T-helper 2 cell treated with Interferon-gamma antibody and Interleukin-4, amounts not matched to agents 5 μg/mL and 100 μg/mL, for 36 hours (primary cell): Measurements from ENCODE around the gene NSUN3.
"Not testable (repeated sequence)": the region's sequence is repeated elsewhere in the genome, so short reads cannot be mapped to it uniquely, and the experiment has no call there.

Experiments
- DNase-seq: peaks from one replicate; pipeline ENCODE4 v3.0.0; 2021; ENCODE audit warnings: low spot score
- H3K27ac Mint-ChIP-seq: one replicate; pipeline ENCODE4 v1.8.0; 2021; ENCODE audit warnings: mild to moderate bottlenecking, mixed read lengths
- H3K27me3 Mint-ChIP-seq: one replicate; pipeline ENCODE4 v1.8.0; 2021; ENCODE audit warnings: low read depth, mixed read lengths
- H3K36me3 Mint-ChIP-seq: one replicate; pipeline ENCODE4 v1.8.0; 2021; ENCODE audit warnings: low read depth, mixed read lengths
- H3K4me1 Mint-ChIP-seq: one replicate; pipeline ENCODE4 v1.8.0; 2021; ENCODE audit warnings: low read depth, mixed read lengths
- H3K4me3 Mint-ChIP-seq: one replicate; pipeline ENCODE4 v1.8.0; 2022; ENCODE audit warnings: mild to moderate bottlenecking, moderate library complexity, mixed read lengths
- H3K9me3 Mint-ChIP-seq: one replicate; pipeline ENCODE4 v1.8.0; 2021; ENCODE audit warnings: mixed read lengths

The NSUN3 gene

DNA sequence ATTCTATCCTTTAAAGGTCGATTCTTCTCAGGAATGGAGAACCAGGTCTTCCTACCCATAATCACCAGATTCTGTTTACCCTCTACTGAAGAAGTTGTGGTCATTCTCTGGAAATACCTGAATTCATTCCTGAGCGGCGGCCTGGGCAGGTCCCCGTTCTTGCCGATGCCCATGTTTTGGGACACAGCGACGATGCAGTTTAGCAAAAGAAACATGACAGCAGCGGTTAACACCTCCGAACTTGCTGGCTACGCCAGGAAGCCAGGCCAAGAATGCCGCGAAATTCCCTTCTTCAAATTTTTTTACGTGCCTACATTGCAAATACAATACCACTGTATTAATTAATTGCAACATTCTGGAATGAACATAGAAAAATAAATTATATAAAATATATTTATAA, 1.6 kb upstream of the NSUN3 start:
- H3K36me3 Mint-ChIP-seq = peaks cover 50% of the 10 kb centered on the region
- no peak overlapping the region for H3K4me3 Mint-ChIP-seq
- H3K9me3 Mint-ChIP-seq = no peaks in the 10 kb centered on the region
- no peaks in the 10 kb centered on the region for H3K27me3 Mint-ChIP-seq
- H3K4me1 Mint-ChIP-seq = peaks cover 31% of the 10 kb centered on the region
- H3K27ac Mint-ChIP-seq = no peak overlapping the region
- DNase-seq = no peak

DNA sequence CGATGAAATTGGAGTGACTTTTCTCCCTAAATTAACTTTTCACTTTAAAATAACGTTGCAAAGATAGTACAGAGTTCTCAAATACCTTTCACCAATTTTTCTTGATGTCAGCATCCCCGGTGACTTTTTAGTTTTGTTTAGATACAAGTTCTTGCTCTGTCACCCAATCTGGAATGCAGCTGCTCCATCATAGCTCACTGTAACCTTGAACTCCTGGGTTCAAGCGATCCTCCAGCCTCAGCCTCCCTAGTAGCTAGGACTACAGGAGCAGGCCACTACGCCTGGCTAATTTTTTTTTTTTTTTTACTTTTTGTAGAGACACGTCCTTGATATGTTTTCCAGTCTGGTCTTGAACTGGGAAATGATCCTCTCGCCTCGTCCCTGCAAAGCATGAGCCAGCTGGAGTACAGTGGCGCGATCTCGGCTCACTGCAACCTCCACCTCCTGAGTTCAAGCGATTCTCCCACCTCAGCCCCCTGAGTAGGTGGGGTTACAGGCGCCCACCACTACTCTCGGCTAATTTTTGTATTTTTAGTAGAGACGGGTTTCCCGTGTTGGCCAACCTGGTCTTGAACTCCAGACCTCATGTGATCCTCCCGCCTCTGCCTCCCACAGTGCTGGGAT, 747 bp downstream of the NSUN3 start:
- Mint-ChIP-seq H3K4me1 (peaks cover 33% of the 10 kb centered on the region), H3K4me3 (peak overlapping the region; percentile 98), H3K9me3 (peaks cover 9% of the 10 kb centered on the region), H3K27ac (peak overlapping the region; percentile 99), H3K27me3 (no peaks in the 10 kb centered on the region), H3K36me3 (peaks cover 61% of the 10 kb centered on the region)
- no peak for DNase-seq

DNA sequence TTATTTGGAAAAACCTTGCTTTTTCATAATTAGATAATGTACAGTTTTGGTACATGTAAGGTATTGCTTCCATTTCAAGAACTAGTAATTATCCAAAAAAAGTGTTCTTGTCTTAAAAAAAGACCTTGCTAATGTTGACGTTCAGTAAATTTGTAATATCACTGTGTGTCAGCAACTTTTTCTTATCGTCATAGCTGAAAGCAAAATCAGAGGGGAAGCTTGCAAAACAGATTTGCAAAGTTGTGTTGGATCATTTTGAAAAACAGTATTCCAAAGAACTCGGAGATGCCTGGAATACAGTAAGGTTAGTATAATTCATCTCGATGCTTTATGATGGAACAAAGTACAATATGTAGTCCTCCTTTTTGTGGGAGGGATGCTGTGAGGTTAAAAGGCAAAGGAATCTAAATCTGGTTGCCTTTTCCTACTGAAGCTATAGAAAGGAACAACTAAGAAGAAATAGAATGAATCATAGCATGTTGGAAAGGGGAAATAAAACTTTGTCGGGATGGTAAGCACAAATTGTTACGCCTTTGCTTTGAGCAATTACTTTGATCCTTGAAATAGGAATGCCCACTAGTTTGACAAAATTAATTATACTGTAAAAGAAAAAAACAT, 1.5 kb downstream of the NSUN3 start:
- no peak for DNase-seq
- H3K27ac Mint-ChIP-seq = peak overlapping the region; percentile 99
- peaks cover 9% of the 10 kb centered on the region for H3K9me3 Mint-ChIP-seq

DNA sequence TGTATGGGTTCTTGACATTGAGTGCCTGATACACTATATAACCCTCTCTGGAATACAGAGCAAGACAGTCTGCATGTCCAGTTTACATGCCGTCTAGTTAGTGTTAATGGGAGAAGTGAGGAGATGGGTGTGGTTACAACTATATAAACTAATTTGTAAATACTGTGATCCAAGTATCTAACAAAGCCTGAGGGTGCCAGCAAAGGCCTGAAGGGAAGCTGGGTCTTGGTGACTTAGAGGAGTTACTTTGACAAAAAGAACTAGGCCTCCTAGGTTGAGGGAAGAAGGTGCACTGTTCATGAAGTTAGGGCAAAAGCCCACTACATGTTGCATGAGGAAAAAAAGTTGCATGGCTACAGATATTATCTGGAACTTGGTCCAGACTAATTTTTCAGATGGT, 2.3 kb downstream of the NSUN3 start:
- no peaks in the 10 kb centered on the region for H3K27me3 Mint-ChIP-seq
- no peak for DNase-seq
- H3K36me3 Mint-ChIP-seq = peaks cover 53% of the 10 kb centered on the region
- peaks cover 9% of the 10 kb centered on the region for H3K9me3 Mint-ChIP-seq
- peaks cover 43% of the 10 kb centered on the region for H3K4me1 Mint-ChIP-seq
- H3K4me3 Mint-ChIP-seq = peak overlapping the region; percentile 98
- peak overlapping the region; percentile 26 for H3K27ac Mint-ChIP-seq

More for the DNA sequence above, 1.5 kb downstream of the NSUN3 start:
- H3K36me3 Mint-ChIP-seq = peaks cover 56% of the 10 kb centered on the region
- peaks cover 40% of the 10 kb centered on the region for H3K4me1 Mint-ChIP-seq
- H3K27me3 Mint-ChIP-seq = no peaks in the 10 kb centered on the region
- peak overlapping the region; percentile 98 for H3K4me3 Mint-ChIP-seq

DNA sequence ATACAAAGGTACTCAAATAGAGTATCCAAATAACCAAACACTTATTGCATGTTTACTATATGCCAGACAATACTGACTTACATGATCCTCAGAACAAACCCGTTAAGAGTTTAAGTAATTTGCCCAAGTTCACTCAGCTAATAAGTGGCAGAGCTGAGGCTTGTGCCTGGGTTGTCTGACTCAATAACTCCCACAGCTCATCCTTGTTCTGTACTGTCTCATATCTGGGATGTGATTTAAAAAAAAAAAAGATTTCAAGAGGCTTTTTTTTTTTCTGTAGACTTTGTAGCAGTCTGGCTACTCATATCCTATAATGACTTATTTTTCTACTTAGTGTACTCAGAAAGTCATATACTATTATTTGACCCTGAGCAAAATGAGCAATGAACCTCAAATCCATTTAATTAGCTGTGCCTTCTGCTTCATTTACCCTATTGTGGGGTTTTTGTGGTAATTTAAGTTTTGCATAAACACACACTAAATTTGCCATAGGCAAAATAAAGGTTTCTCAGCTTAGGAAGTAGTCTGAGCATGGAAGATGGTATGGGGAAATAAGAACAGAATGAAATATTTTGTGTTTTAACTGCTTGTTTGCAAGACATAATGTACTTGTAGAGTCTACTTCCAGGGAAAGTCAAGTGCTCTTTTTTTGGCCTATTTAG, 3.1 kb downstream of the NSUN3 start:
- no peak for DNase-seq
- H3K4me1 Mint-ChIP-seq = peaks cover 49% of the 10 kb centered on the region
- no peaks in the 10 kb centered on the region for H3K27me3 Mint-ChIP-seq
- H3K9me3 Mint-ChIP-seq = peaks cover 9% of the 10 kb centered on the region
- peaks cover 45% of the 10 kb centered on the region for H3K36me3 Mint-ChIP-seq
- H3K27ac Mint-ChIP-seq = no peak overlapping the region
- H3K4me3 Mint-ChIP-seq = peak overlapping the region; percentile 3

DNA sequence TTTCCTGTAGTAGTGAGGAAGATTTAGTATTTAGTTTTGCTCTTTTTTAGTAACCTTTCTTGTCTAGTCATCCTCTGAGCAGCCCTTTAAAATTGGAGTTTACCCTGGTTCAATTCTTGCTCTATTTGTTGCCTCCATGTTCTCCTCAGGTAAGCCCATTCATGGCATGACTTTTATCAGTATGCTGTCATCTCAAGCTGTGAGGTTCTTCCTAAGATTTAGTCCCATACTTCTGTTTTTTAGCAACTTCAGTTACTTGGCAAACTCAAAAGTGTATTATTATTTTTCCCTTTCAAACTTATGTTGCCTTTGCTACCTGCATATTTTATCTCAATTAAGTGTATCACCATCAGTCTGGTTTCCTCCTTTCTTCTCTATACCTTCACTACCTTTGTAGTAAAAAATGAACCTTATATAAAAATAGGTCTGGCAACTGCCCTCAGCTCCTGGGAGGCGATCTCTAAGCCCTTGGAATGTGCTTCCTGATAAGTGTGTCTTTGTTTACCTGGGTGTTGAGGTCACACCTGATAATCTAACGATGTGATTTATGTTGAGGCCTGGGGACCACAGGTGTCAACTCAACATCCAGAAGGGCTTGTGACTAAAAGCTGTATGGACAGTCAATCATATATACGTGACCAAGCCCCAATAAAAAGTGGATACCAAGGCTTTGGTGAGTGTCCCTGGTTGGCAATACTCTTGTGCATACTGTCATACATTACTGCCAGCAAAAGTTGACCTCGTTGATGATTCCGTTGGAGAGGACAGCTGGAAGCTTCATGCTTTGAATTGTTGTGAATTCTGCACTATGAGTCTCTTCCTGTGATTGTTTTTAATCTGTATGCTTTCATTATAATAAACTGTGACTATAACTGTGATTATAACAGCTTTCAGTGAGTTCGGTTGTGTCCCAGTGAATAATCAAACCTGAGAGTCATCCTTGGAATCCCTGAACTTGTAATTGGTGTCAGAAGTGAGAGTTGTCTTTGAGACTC, 3.9 kb downstream of the NSUN3 start:
- no peaks in the 10 kb centered on the region for H3K27me3 Mint-ChIP-seq
- H3K4me1 Mint-ChIP-seq = peaks cover 58% of the 10 kb centered on the region
- no peak overlapping the region for H3K27ac Mint-ChIP-seq
- DNase-seq = no peak
- peak overlapping the region; percentile 3 for H3K4me3 Mint-ChIP-seq
- H3K36me3 Mint-ChIP-seq = peaks cover 46% of the 10 kb centered on the region
- peaks cover 9% of the 10 kb centered on the region for H3K9me3 Mint-ChIP-seq

DNA sequence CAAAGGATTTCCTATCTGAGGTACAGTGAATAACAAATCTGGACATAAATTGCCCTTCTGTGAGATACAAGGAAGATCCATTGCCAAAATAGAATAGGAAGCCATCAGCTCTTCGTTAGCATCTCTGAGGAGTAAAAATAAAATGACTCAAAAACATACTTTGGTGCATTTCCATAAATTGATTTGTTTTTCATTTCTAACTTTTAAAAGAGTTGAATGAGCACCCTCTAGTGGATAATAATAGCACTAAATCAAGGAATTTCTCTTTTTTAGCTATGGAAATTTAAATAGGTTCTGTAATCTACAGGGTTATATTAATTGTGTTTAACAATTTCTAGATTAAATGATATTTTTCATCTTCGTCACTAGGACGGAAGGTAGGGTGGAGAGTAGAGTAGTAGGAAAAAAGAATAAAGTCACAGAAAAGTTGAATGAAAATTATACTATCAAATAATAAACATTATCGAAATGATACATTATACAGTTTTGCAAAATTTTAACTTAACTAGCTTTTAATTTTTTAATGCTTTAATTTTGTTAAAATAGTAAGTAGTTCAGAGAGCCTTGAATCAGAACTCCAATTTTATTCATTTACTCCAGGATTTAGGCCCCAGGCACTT, 6.4 kb downstream of the NSUN3 start:
- H3K4me3 Mint-ChIP-seq = peak overlapping the region; percentile 14
- H3K4me1 Mint-ChIP-seq = peaks cover 69% of the 10 kb centered on the region
- peaks cover 60% of the 10 kb centered on the region for H3K36me3 Mint-ChIP-seq
- peaks cover 9% of the 10 kb centered on the region for H3K9me3 Mint-ChIP-seq
- H3K27ac Mint-ChIP-seq = peak overlapping the region; percentile 38
- no peak for DNase-seq
- H3K27me3 Mint-ChIP-seq = no peaks in the 10 kb centered on the region

DNA sequence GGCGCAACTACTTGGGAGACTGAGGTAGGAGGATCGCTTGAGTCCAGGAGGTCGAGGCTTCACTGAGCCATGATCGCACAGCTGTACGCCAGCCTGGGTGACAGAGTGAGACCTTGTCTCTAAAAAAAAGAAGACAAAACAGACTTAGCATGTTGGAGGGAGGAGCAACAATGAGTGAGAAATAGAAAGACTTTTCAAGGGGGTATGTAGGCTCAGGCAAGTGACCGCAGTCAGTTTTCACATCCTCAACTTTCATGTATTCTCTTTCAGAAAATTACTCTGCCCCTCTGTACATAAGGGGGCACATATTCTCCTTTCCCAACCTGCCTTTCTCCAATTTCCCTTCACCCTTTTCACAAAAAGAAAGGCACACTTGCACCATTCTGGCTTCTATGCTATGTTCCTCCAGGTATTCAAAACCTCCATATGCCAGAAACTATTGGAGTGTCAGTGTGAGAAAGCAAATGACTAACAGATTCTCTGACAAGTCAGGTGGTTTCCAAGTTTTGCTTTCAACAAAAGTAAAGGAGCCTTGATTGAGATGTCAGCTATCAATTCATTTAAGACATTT, 7.6 kb downstream of the NSUN3 start:
- H3K27ac Mint-ChIP-seq = no peak overlapping the region
- no peaks in the 10 kb centered on the region for H3K27me3 Mint-ChIP-seq
- no peak overlapping the region for H3K4me3 Mint-ChIP-seq
- no peak for DNase-seq
- peaks cover 63% of the 10 kb centered on the region for H3K4me1 Mint-ChIP-seq
- peaks cover 9% of the 10 kb centered on the region for H3K9me3 Mint-ChIP-seq
- H3K36me3 Mint-ChIP-seq = peaks cover 60% of the 10 kb centered on the region

DNA sequence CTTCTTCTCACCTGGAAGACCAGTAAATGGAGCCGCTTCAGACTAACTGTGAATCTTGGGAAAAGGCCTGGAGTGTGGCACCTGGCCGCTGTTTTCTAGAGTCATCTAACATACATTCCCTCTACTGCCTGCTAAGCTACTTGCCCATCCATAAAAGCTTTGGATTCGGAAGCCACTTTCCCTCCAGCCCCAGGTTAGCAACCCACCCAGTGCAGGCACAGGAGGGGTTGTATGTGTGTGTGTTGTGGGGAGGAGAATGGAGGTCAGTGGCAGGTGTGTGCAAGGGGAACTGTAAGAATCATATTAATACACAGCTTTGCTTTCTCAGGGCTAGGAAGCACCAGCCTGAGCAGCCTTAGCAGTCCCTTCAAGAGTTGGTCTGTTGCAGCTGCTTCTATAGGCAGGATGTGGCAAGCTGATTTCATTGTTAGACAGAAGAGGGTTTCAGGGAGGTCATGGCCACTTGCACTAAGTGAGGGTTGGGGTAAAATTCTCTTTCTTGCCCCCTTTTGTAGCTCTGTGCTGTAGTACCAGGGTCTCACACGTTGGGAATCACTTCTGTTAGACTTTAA, 8.9 kb downstream of the NSUN3 start:
- peaks cover 7% of the 10 kb centered on the region for H3K9me3 Mint-ChIP-seq
- DNase-seq = peak; percentile 22
- H3K4me3 Mint-ChIP-seq = peak overlapping the region; percentile 63
- peaks cover 61% of the 10 kb centered on the region for H3K36me3 Mint-ChIP-seq
- peak overlapping the region; percentile 82 for H3K27ac Mint-ChIP-seq
- peaks cover 53% of the 10 kb centered on the region for H3K4me1 Mint-ChIP-seq
- H3K27me3 Mint-ChIP-seq = no peaks in the 10 kb centered on the region

DNA sequence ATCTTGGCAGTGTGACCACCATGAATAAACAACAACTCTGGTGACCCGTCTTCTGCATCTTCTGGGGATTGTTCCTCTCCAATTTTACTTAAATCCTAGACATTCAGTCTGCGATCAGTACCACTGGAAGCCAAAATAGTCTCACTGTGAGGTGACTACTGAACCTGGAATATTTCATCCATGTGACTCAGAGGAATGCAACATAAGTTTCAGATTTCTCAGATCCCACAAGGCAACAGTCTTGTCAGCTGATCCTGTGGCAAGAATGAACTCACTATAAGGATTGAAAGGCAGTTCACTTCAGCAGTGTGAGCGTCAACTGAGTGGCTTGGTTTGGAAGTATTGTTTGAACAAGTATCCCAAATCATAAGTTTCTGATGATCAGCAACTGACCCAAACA, 13.2 kb downstream of the NSUN3 start:
- Mint-ChIP-seq H3K4me1 (peaks cover 52% of the 10 kb centered on the region), H3K27me3 (no peaks in the 10 kb centered on the region), H3K9me3 (no peaks in the 10 kb centered on the region), H3K27ac (no peak overlapping the region), H3K4me3 (no peak overlapping the region), H3K36me3 (peaks cover 65% of the 10 kb centered on the region)
- no peak for DNase-seq

DNA sequence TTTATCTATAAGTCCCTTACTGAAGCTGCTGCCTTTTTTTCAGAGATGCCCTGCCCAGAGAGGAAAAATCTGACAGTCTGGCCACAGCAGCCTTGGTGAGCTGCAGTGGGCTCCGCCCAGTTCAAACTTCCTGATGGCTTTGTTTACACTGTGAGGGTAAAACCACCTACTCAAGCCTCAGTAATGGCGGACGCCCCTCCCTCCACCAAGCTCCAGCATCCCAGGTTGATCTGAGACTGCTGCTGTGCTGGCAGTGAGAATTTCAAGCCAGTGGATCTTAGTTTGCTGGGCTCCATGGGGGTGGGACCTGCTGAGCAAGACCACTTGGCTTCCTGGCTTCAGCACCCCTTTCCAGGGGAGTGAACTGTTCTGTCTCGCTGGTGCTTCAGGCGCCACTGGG, 17.7 kb downstream of the NSUN3 start:
- peak overlapping the region; percentile 43 for H3K27ac Mint-ChIP-seq
- H3K27me3 Mint-ChIP-seq, H3K4me3 Mint-ChIP-seq, H3K9me3 Mint-ChIP-seq, DNase-seq: not testable (repeated sequence)
- H3K4me1 Mint-ChIP-seq = peaks cover 36% of the 10 kb centered on the region
- H3K36me3 Mint-ChIP-seq = peaks cover 43% of the 10 kb centered on the region

DNA sequence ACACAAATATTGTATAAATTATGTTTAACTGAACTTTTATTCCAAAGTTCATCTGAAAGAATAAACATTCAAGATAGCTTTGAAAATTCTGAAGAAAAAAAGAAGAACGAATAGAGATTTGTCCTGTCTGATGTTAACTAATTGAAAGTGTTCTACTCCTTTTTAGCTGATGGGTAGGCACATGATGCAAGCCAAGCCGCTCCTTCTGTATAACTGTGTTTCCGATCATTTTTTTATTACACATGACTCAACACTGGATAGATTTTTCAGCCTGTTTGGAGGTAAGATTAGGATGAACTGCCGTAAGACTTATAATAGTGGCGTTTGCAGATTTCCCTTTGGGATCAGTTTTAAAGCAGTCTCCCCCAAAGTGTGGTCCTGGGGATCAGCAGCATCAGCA, 19.0 kb downstream of the NSUN3 start:
- no peak for DNase-seq
- H3K27ac Mint-ChIP-seq = peak overlapping the region; percentile 12
- peaks cover 38% of the 10 kb centered on the region for H3K36me3 Mint-ChIP-seq
- H3K27me3 Mint-ChIP-seq = no peaks in the 10 kb centered on the region
- no peaks in the 10 kb centered on the region for H3K9me3 Mint-ChIP-seq
- no peak overlapping the region for H3K4me3 Mint-ChIP-seq
- H3K4me1 Mint-ChIP-seq = peaks cover 36% of the 10 kb centered on the region
